WTC11 (cell line): Measurements from ENCODE around the gene SRGAP1.

Experiments
- ESRRA ChIP-seq: sonication (generic); formaldehyde crosslinking; IDR thresholded peaks from 2 replicates; pipeline ENCODE4 v1.8.1; 2022; ENCODE audit warnings: mild to moderate bottlenecking, missing genetic modification reagents, borderline replicate concordance
- IRF1 ChIP-seq: sonication (generic); formaldehyde crosslinking; IDR thresholded peaks from 2 replicates; pipeline ENCODE4 v1.8.0; 2023; ENCODE audit warnings: missing genetic modification reagents
- JUN ChIP-seq: sonication (generic); formaldehyde crosslinking; IDR thresholded peaks from 2 replicates; pipeline ENCODE4 v1.8.0; 2023; ENCODE audit warnings: mild to moderate bottlenecking, missing genetic modification reagents
- SMAD3 ChIP-seq: sonication (generic); formaldehyde crosslinking; IDR thresholded peaks from 2 replicates; pipeline ENCODE4 v1.8.0; 2022; ENCODE audit warnings: missing genetic modification reagents, mild to moderate bottlenecking, borderline replicate concordance
- ZBTB43 ChIP-seq: sonication (generic); formaldehyde crosslinking; IDR thresholded peaks from 2 replicates; pipeline ENCODE4 v1.8.1; 2023; ENCODE audit warnings: mild to moderate bottlenecking, missing genetic modification reagents
- ZNF121 ChIP-seq: sonication (generic); formaldehyde crosslinking; IDR thresholded peaks from 2 replicates; pipeline ENCODE4 v1.8.0; 2023; ENCODE audit warnings: missing genetic modification reagents
- TF ChIP-seq, protein P1 (sequence below): fragments of 200-600 bp; IDR thresholded peaks from 2 replicates; pipeline ENCODE4 v1.8.0; 2022; ENCODE audit warnings: antibody characterized with exemption
- TF ChIP-seq, protein P2 (sequence below): sonication (generic); formaldehyde crosslinking; IDR thresholded peaks from 2 replicates; pipeline ENCODE4 v1.8.1; 2023; ENCODE audit warnings: mild to moderate bottlenecking, missing genetic modification reagents, moderate library complexity
- TF ChIP-seq, protein P3 (sequence below): sonication (generic); formaldehyde crosslinking; IDR thresholded peaks from 2 replicates; pipeline ENCODE4 v1.8.1; 2023; ENCODE audit warnings: mild to moderate bottlenecking, missing genetic modification reagents, moderate library complexity
- TF ChIP-seq, protein P4 (sequence below): sonication (generic); formaldehyde crosslinking; IDR thresholded peaks from 2 replicates; pipeline ENCODE4 v1.8.0; 2022; ENCODE audit warnings: mild to moderate bottlenecking, missing genetic modification reagents
- TF ChIP-seq, protein P5 (sequence below): sonication (generic); formaldehyde crosslinking; IDR thresholded peaks from 2 replicates; pipeline ENCODE4 v1.8.1; 2023; ENCODE audit warnings: mild to moderate bottlenecking, moderate library complexity, missing genetic modification reagents
- TF ChIP-seq, protein P6 (sequence below): sonication (generic); formaldehyde crosslinking; conservative IDR thresholded peaks from 2 replicates; pipeline ENCODE4 v1.8.1; 2022; ENCODE audit warnings: mild to moderate bottlenecking, missing genetic modification reagents

DNA sequence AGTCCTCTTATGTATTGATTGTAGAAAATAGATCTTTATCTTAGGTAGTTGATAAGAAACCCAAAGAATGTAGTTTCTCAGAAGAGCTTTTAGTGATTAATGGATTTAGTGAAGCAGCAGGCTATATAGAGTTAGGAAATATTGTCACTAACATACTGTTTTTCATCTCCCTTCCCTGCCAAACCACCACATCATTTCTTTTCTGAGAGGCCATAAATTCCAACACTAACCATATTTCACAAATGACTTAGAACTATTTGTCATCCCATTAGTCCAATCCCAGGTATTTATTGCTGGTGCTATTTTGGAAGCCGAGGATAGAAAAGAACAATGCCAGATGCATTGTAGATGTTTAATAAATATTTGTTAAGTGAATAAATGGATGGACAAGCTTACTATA is 191.9 kb downstream of the SRGAP1 start:
- TF ChIP-seq, protein P1, sequence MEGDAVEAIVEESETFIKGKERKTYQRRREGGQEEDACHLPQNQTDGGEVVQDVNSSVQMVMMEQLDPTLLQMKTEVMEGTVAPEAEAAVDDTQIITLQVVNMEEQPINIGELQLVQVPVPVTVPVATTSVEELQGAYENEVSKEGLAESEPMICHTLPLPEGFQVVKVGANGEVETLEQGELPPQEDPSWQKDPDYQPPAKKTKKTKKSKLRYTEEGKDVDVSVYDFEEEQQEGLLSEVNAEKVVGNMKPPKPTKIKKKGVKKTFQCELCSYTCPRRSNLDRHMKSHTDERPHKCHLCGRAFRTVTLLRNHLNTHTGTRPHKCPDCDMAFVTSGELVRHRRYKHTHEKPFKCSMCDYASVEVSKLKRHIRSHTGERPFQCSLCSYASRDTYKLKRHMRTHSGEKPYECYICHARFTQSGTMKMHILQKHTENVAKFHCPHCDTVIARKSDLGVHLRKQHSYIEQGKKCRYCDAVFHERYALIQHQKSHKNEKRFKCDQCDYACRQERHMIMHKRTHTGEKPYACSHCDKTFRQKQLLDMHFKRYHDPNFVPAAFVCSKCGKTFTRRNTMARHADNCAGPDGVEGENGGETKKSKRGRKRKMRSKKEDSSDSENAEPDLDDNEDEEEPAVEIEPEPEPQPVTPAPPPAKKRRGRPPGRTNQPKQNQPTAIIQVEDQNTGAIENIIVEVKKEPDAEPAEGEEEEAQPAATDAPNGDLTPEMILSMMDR: no peak
- TF ChIP-seq SMAD3 (CRISPR knock-in tag) (no peak), JUN (CRISPR knock-in tag) (no peak), ZNF121 (no peak), ZBTB43 (CRISPR knock-in tag) (no peak), ESRRA (CRISPR knock-in tag) (no peak), IRF1 (CRISPR knock-in tag) (no peak)
- TF ChIP-seq, protein P2, sequence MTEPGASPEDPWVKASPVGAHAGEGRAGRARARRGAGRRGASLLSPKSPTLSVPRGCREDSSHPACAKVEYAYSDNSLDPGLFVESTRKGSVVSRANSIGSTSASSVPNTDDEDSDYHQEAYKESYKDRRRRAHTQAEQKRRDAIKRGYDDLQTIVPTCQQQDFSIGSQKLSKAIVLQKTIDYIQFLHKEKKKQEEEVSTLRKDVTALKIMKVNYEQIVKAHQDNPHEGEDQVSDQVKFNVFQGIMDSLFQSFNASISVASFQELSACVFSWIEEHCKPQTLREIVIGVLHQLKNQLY: no peak
- TF ChIP-seq, protein P3, sequence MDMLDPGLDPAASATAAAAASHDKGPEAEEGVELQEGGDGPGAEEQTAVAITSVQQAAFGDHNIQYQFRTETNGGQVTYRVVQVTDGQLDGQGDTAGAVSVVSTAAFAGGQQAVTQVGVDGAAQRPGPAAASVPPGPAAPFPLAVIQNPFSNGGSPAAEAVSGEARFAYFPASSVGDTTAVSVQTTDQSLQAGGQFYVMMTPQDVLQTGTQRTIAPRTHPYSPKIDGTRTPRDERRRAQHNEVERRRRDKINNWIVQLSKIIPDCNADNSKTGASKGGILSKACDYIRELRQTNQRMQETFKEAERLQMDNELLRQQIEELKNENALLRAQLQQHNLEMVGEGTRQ (CRISPR knock-in tag): no peak
- TF ChIP-seq, protein P4, sequence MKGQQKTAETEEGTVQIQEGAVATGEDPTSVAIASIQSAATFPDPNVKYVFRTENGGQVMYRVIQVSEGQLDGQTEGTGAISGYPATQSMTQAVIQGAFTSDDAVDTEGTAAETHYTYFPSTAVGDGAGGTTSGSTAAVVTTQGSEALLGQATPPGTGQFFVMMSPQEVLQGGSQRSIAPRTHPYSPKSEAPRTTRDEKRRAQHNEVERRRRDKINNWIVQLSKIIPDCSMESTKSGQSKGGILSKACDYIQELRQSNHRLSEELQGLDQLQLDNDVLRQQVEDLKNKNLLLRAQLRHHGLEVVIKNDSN (CRISPR knock-in tag): no peak
- TF ChIP-seq, protein P5, sequence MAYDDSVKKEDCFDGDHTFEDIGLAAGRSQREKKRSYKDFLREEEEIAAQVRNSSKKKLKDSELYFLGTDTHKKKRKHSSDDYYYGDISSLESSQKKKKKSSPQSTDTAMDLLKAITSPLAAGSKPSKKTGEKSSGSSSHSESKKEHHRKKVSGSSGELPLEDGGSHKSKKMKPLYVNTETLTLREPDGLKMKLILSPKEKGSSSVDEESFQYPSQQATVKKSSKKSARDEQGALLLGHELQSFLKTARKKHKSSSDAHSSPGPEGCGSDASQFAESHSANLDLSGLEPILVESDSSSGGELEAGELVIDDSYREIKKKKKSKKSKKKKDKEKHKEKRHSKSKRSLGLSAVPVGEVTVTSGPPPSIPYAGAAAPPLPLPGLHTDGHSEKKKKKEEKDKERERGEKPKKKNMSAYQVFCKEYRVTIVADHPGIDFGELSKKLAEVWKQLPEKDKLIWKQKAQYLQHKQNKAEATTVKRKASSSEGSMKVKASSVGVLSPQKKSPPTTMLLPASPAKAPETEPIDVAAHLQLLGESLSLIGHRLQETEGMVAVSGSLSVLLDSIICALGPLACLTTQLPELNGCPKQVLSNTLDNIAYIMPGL (CRISPR knock-in tag): no peak
- TF ChIP-seq, protein P6, sequence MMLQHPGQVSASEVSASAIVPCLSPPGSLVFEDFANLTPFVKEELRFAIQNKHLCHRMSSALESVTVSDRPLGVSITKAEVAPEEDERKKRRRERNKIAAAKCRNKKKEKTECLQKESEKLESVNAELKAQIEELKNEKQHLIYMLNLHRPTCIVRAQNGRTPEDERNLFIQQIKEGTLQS (CRISPR knock-in tag): no peak
